B cell (primary cell): ENCODE measurements around the gene GLT1D1.

Source experiments
- CTCF ChIP-seq: fragments of 200-600 bp; IDR thresholded peaks from one replicate; pipeline ENCODE4 v1.8.0; 2022; ENCODE audit warnings: antibody characterized with exemption, mild to moderate bottlenecking
- EZH2 ChIP-seq: IDR thresholded peaks from 2 replicates; pipeline ENCODE4 v1.6.1; 2012; ENCODE audit warnings: borderline replicate concordance, low read depth, mild to moderate bottlenecking, moderate library complexity, low read length; ENCODE audit not compliant: insufficient read depth, poor library complexity, severe bottlenecking

GRCh38 chr12:129028844-129029243 is 175.6 kb downstream of the GLT1D1 start:
- TF ChIP-seq CTCF (no peak), EZH2 (no peak)
